HUES6 (cell line): ENCODE data around the gene CHRNA4.

ENCODE experiments used
- H3K27ac ChIP-seq: 2 replicates; pipeline ENCODE4 v1.7.0; 2013; ENCODE audit warnings: low read depth, mild to moderate bottlenecking, low read length, inconsistent platforms
- H3K27me3 ChIP-seq: 2 replicates; pipeline ENCODE4 v1.6.1; 2013; ENCODE audit warnings: low read length; ENCODE audit not compliant: control insufficient read depth, insufficient read depth
- H3K36me3 ChIP-seq: 2 replicates; pipeline ENCODE4 v1.6.1; 2013; ENCODE audit warnings: low read length; ENCODE audit not compliant: control insufficient read depth, insufficient read depth
- H3K4me1 ChIP-seq: 2 replicates; pipeline ENCODE4 v1.6.1; 2013; ENCODE audit warnings: low read length; ENCODE audit not compliant: control insufficient read depth, insufficient read depth
- H3K4me3 ChIP-seq: 2 replicates; pipeline ENCODE4 v1.5.1; 2013; ENCODE audit warnings: low read depth, low read length
- H3K9ac ChIP-seq: one replicate; pipeline ENCODE4 v1.6.1; 2013; ENCODE audit warnings: mild to moderate bottlenecking, low read length
- H3K9me3 ChIP-seq: 2 replicates; pipeline ENCODE4 v1.6.1; 2013; ENCODE audit warnings: low read depth, low read length; ENCODE audit not compliant: control insufficient read depth, insufficient read depth

CHRNA4 gene

DNA sequence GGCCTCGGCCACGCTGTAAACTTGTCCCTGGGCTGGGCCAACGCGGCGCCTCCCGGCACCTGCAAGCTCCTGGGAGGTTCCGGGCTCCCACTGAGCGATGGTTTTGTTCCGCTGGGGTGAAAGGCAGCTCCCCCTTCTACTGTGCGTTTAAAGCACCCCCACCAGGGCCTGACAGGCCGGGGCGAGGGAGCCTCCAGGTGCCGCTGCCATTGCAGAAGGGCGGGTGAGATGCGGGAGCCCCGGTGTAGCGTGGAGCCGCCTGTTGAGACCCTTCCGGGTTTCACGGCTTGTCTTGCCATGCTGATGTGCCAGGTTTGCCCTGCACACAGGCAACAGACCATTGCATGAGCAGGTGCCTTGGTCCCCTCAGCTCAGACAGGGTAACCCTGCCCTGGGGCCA, 65.3 kb downstream of the CHRNA4 start:
- Histone ChIP-seq H3K4me3 (no peak overlapping the region), H3K9ac (no peak overlapping the region), H3K27me3 (peaks cover 16% of the 10 kb centered on the region; the same call in 1 of the 2 replicates), H3K27ac (no peak overlapping the region), H3K9me3 (no peaks in the 10 kb centered on the region), H3K36me3 (no peaks in the 10 kb centered on the region), H3K4me1 (peaks cover 15% of the 10 kb centered on the region)

GRCh38 chr20:63295422-63295821, 65.7 kb downstream of the CHRNA4 start:
- H3K36me3 ChIP-seq, result no peaks in the 10 kb centered on the region
- no peak overlapping the region for H3K4me3 ChIP-seq
- peaks cover 16% of the 10 kb centered on the region; the same call in 1 of the 2 replicates for H3K27me3 ChIP-seq
- H3K9ac ChIP-seq, result no peak overlapping the region
- H3K9me3 ChIP-seq, result no peaks in the 10 kb centered on the region
- H3K4me1 ChIP-seq, result peaks cover 19% of the 10 kb centered on the region
- no peak overlapping the region for H3K27ac ChIP-seq

DNA sequence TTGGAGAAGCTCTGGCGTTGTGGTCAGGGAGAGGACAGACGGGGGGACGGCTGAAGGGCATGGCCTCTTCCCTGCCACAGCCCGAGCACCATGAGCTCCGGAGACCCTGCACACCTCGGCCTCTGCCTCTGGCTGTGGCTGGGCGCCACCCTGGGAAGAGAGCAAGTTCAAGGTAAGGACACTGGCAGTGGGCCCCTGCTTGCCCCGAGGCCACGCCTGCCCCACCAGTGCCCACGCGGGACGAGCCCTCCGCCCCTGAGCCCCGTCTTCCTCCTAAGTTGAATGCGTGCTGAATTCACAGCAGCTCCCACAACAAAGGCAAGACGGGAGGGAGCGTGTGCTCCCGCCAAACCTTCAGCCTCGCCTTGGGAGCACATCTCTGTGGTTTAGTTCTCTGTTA, 66.1 kb downstream of the CHRNA4 start:
- peaks cover 21% of the 10 kb centered on the region for H3K4me1 ChIP-seq
- H3K27me3 ChIP-seq, result peaks cover 16% of the 10 kb centered on the region; the same call in 1 of the 2 replicates

DNA sequence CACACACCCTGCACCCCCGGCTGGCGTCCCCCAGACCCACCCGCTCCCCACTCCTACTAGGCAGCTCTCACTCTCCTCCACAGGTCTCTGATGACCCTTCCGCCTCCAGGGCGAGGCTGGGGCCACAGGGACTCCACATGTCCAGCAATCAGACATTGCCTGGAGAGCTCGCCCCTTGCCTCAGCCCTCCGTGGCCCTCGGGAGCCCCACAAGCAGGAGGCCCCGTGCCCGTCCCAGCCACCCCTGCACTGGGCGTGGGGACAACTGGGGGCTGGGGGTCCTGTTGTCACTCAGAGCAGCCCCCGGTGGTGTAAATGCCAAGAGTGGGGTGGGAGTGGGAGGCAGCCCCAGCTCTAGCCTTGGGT, 66.6 kb downstream of the CHRNA4 start:
- H3K4me1 ChIP-seq, result peaks cover 21% of the 10 kb centered on the region
- H3K36me3 ChIP-seq, result peaks cover 2% of the 10 kb centered on the region
- no peak overlapping the region for H3K4me3 ChIP-seq
- no peaks in the 10 kb centered on the region for H3K9me3 ChIP-seq
- no peak overlapping the region for H3K9ac ChIP-seq
- H3K27ac ChIP-seq, result no peak overlapping the region
- H3K27me3 ChIP-seq, result peaks cover 16% of the 10 kb centered on the region; the same call in 1 of the 2 replicates

More for the DNA sequence above, 66.1 kb downstream of the CHRNA4 start:
- Histone ChIP-seq H3K9ac (no peak overlapping the region), H3K36me3 (no peaks in the 10 kb centered on the region), H3K9me3 (no peaks in the 10 kb centered on the region), H3K4me3 (no peak overlapping the region), H3K27ac (no peak overlapping the region)

- Histone ChIP-seq H3K27ac (no peak overlapping the region), H3K9ac (no peak overlapping the region), H3K9me3 (no peaks in the 10 kb centered on the region), H3K27me3 (peaks cover 16% of the 10 kb centered on the region; the same call in 1 of the 2 replicates), H3K4me3 (no peak overlapping the region), H3K4me1 (peaks cover 21% of the 10 kb centered on the region), H3K36me3 (peaks cover 7% of the 10 kb centered on the region)
These were observed 67.1 kb downstream of the CHRNA4 start for GRCh38 chr20:63293871-63294535.

GRCh38 chr20:63293456-63293855, 67.7 kb downstream of the CHRNA4 start:
- no peak overlapping the region for H3K4me3 ChIP-seq
- H3K36me3 ChIP-seq, result peaks cover 12% of the 10 kb centered on the region
- H3K4me1 ChIP-seq, result peaks cover 21% of the 10 kb centered on the region
- no peak overlapping the region for H3K9ac ChIP-seq
- H3K9me3 ChIP-seq, result no peaks in the 10 kb centered on the region
- H3K27ac ChIP-seq, result no peak overlapping the region
- H3K27me3 ChIP-seq, result peaks cover 16% of the 10 kb centered on the region; the same call in 1 of the 2 replicates
